Activated T-helper 2 cell treated with anti-CD3 and anti-CD28 coated beads, Interferon-gamma antibody, Interleukin-2, Interleukin-4, amounts not matched to agents 10 μg/mL and 5 μg/mL and 100 μg/mL, durations not matched to agents 14 hours and 24 hours and 36 hours (primary cell): ENCODE results near the gene PITPNB. TPM values are rescaled to one million over a fixed set of nuclear protein-coding genes. Genes with fewer than 3 reads are reported as not detected.
A peak's percentile ranks its signal among the peaks of the same experiment; 100 is the strongest.

Source experiments
- DNase-seq: peaks from one replicate; pipeline ENCODE4 v3.0.0; 2021; ENCODE audit warnings: low spot score
- H3K27ac Mint-ChIP-seq: one replicate; pipeline ENCODE4 v1.8.0; 2021; ENCODE audit warnings: mixed read lengths
- H3K27me3 Mint-ChIP-seq: one replicate; pipeline ENCODE4 v1.8.0; 2021; ENCODE audit warnings: low read depth, mixed read lengths
- H3K36me3 Mint-ChIP-seq: one replicate; pipeline ENCODE4 v1.8.0; 2021; ENCODE audit warnings: low read depth, mixed read lengths
- H3K4me1 Mint-ChIP-seq: one replicate; pipeline ENCODE4 v1.8.0; 2021; ENCODE audit warnings: low read depth, mixed read lengths
- H3K4me3 Mint-ChIP-seq: one replicate; pipeline ENCODE4 v1.8.0; 2021; ENCODE audit warnings: low read depth, mild to moderate bottlenecking, moderate library complexity, mixed read lengths
- H3K9me3 Mint-ChIP-seq: one replicate; pipeline ENCODE4 v1.8.0; 2021; ENCODE audit warnings: mixed read lengths
- intact Hi-C: fragments of 100-400 bp; cut with micrococcal nuclease; formaldehyde crosslinking; loops from one replicate; pipeline ENCODE4 v1.15.1; 2023
- total RNA-seq: library from RNA; stranded (reverse); gene quantifications from 2 replicates; pipeline ENCODE4 v1.2.3, GENCODE V29; 2022

Gene PITPNB
- total RNA-seq, 1 donor from 2014 or later = 138 TPM

GRCh38 chr22:27882507-27883290, 36.4 kb downstream of the PITPNB start:
- H3K4me1 Mint-ChIP-seq = peaks cover 14% of the 10 kb centered on the region

GRCh38 chr22:27881421-27881820, 37.6 kb downstream of the PITPNB start:
- H3K4me3 Mint-ChIP-seq = no peak overlapping the region
- no peaks in the 10 kb centered on the region for H3K9me3 Mint-ChIP-seq
- no peak for DNase-seq
- no peaks in the 10 kb centered on the region for H3K27me3 Mint-ChIP-seq
- H3K27ac Mint-ChIP-seq = no peak overlapping the region
- H3K36me3 Mint-ChIP-seq = peaks cover 25% of the 10 kb centered on the region
- intact Hi-C loops = loop anchor here (5.0 kb wide), 1 partner anchor 36 kb away; the partner anchor contains the start of gene PITPNB
- peaks cover 19% of the 10 kb centered on the region for H3K4me1 Mint-ChIP-seq

More at GRCh38 chr22:27882507-27883290, 36.4 kb downstream of the PITPNB start:
- no peaks in the 10 kb centered on the region for H3K27me3 Mint-ChIP-seq
- H3K27ac Mint-ChIP-seq = peak overlapping the region; percentile 8
- no peak overlapping the region for H3K4me3 Mint-ChIP-seq
- DNase-seq = no peak
- intact Hi-C loops = loop anchor here (5.0 kb wide), 1 partner anchor 35 kb away; the partner anchor contains the start of gene PITPNB
- no peaks in the 10 kb centered on the region for H3K9me3 Mint-ChIP-seq
- H3K36me3 Mint-ChIP-seq = peaks cover 34% of the 10 kb centered on the region

- no peak for DNase-seq
- Mint-ChIP-seq H3K36me3 (peaks cover 21% of the 10 kb centered on the region), H3K4me3 (no peak overlapping the region), H3K27me3 (no peaks in the 10 kb centered on the region), H3K9me3 (no peaks in the 10 kb centered on the region), H3K4me1 (peaks cover 22% of the 10 kb centered on the region), H3K27ac (peak overlapping the region; percentile 38)
- intact Hi-C loops = loop anchor here (5.0 kb wide), 1 partner anchor 36 kb away; the partner anchor contains the start of gene PITPNB
Measured at GRCh38 chr22:27880778-27881394, 38.2 kb downstream of the PITPNB start.

- peaks cover 19% of the 10 kb centered on the region for H3K36me3 Mint-ChIP-seq
- intact Hi-C loops = loop anchor here (5.0 kb wide), 1 partner anchor 37 kb away; the partner anchor contains the start of gene PITPNB
- no peaks in the 10 kb centered on the region for H3K9me3 Mint-ChIP-seq
- H3K4me1 Mint-ChIP-seq = peaks cover 32% of the 10 kb centered on the region
- H3K27me3 Mint-ChIP-seq = no peaks in the 10 kb centered on the region
- no peak overlapping the region for H3K27ac Mint-ChIP-seq
- no peak overlapping the region for H3K4me3 Mint-ChIP-seq
- no peak for DNase-seq
Measured at GRCh38 chr22:27879923-27880322, 39.1 kb downstream of the PITPNB start.

GRCh38 chr22:27878541-27878940, 40.5 kb downstream of the PITPNB start:
- Mint-ChIP-seq H3K27ac (no peak overlapping the region), H3K36me3 (peaks cover 20% of the 10 kb centered on the region), H3K4me1 (peaks cover 40% of the 10 kb centered on the region), H3K27me3 (no peaks in the 10 kb centered on the region), H3K9me3 (no peaks in the 10 kb centered on the region), H3K4me3 (no peak overlapping the region)
- intact Hi-C loops = no loop called here
- no peak for DNase-seq

GRCh38 chr22:27877501-27877900, 41.6 kb downstream of the PITPNB start:
- Mint-ChIP-seq H3K9me3 (no peaks in the 10 kb centered on the region), H3K36me3 (peaks cover 22% of the 10 kb centered on the region), H3K4me3 (no peak overlapping the region), H3K27ac (peak overlapping the region; percentile 17), H3K4me1 (peaks cover 40% of the 10 kb centered on the region), H3K27me3 (no peaks in the 10 kb centered on the region)
- intact Hi-C loops = no loop called here
- no peak for DNase-seq

- Mint-ChIP-seq H3K4me3 (no peak overlapping the region), H3K27me3 (no peaks in the 10 kb centered on the region), H3K27ac (no peak overlapping the region), H3K36me3 (peaks cover 24% of the 10 kb centered on the region), H3K4me1 (peaks cover 40% of the 10 kb centered on the region), H3K9me3 (no peaks in the 10 kb centered on the region)
- intact Hi-C loops = no loop called here
- DNase-seq = no peak
Measured at GRCh38 chr22:27876684-27877083, 42.4 kb downstream of the PITPNB start.

GRCh38 chr22:27875951-27876350, 43.1 kb downstream of the PITPNB start:
- no peak overlapping the region for H3K4me3 Mint-ChIP-seq
- intact Hi-C loops = no loop called here
- peaks cover 31% of the 10 kb centered on the region for H3K36me3 Mint-ChIP-seq
- peak overlapping the region; percentile 25 for H3K27ac Mint-ChIP-seq
- no peak for DNase-seq
- no peaks in the 10 kb centered on the region for H3K9me3 Mint-ChIP-seq
- H3K27me3 Mint-ChIP-seq = no peaks in the 10 kb centered on the region
- H3K4me1 Mint-ChIP-seq = peaks cover 40% of the 10 kb centered on the region

GRCh38 chr22:27874764-27875163, 44.3 kb downstream of the PITPNB start:
- H3K4me1 Mint-ChIP-seq = peaks cover 50% of the 10 kb centered on the region
- peaks cover 41% of the 10 kb centered on the region for H3K36me3 Mint-ChIP-seq
- no peak overlapping the region for H3K4me3 Mint-ChIP-seq
- H3K27me3 Mint-ChIP-seq = no peaks in the 10 kb centered on the region
- no peaks in the 10 kb centered on the region for H3K9me3 Mint-ChIP-seq
- no peak for DNase-seq
- intact Hi-C loops = no loop called here
- peak overlapping the region; percentile 43 for H3K27ac Mint-ChIP-seq

- H3K27me3 Mint-ChIP-seq = no peaks in the 10 kb centered on the region
- DNase-seq = no peak
- H3K9me3 Mint-ChIP-seq = no peaks in the 10 kb centered on the region
- intact Hi-C loops = no loop called here
- no peak overlapping the region for H3K4me3 Mint-ChIP-seq
- H3K36me3 Mint-ChIP-seq = peaks cover 45% of the 10 kb centered on the region
- peaks cover 53% of the 10 kb centered on the region for H3K4me1 Mint-ChIP-seq
- H3K27ac Mint-ChIP-seq = no peak overlapping the region
Measured at GRCh38 chr22:27874185-27874584, 44.9 kb downstream of the PITPNB start.

- Mint-ChIP-seq H3K36me3 (peaks cover 48% of the 10 kb centered on the region), H3K4me1 (peaks cover 59% of the 10 kb centered on the region), H3K9me3 (no peaks in the 10 kb centered on the region), H3K4me3 (no peak overlapping the region), H3K27me3 (no peaks in the 10 kb centered on the region), H3K27ac (peak overlapping the region; percentile 22)
- no peak for DNase-seq
- intact Hi-C loops = no loop called here
Measured at GRCh38 chr22:27873472-27873871, 45.6 kb downstream of the PITPNB start.

- DNase-seq = no peak
- no peaks in the 10 kb centered on the region for H3K27me3 Mint-ChIP-seq
- intact Hi-C loops = no loop called here
- no peaks in the 10 kb centered on the region for H3K9me3 Mint-ChIP-seq
- H3K36me3 Mint-ChIP-seq = peaks cover 55% of the 10 kb centered on the region
- H3K27ac Mint-ChIP-seq = no peak overlapping the region
- H3K4me1 Mint-ChIP-seq = peaks cover 59% of the 10 kb centered on the region
- no peak overlapping the region for H3K4me3 Mint-ChIP-seq
Measured at GRCh38 chr22:27872488-27872887, 46.6 kb downstream of the PITPNB start.
